Osteoblast (primary cell): ENCODE data around the gene HYCC2. TPM values are rescaled to one million over a fixed set of nuclear protein-coding genes. Genes with fewer than 3 reads are reported as not detected.
"Not testable (repeated sequence)": the region's sequence is repeated elsewhere in the genome, so short reads cannot be mapped to it uniquely, and the experiment has no call there.

ENCODE experiments used
- DNase-seq: peaks from one replicate; pipeline ENCODE4 v3.0.0; 2011; ENCODE audit warnings: low spot score, mixed read lengths; ENCODE audit not compliant: insufficient read length; ENCODE audit errors: missing footprints
- H2AFZ ChIP-seq: 2 replicates; pipeline ENCODE4 v1.6.0; 2011; ENCODE audit warnings: mild to moderate bottlenecking, low read length
- H3K27ac ChIP-seq: 2 replicates; pipeline ENCODE4 v1.5.1; 2011; ENCODE audit warnings: mild to moderate bottlenecking, low read depth, low read length, moderate library complexity
- H3K27me3 ChIP-seq: 2 replicates; pipeline ENCODE4 v1.6.0; 2012; ENCODE audit warnings: mild to moderate bottlenecking, control low read depth, inconsistent platforms, low read length, moderate library complexity; ENCODE audit not compliant: insufficient read depth
- H3K36me3 ChIP-seq: 2 replicates; pipeline ENCODE4 v1.5.1; 2011; ENCODE audit warnings: mild to moderate bottlenecking, low read length, control low read depth, moderate library complexity; ENCODE audit not compliant: insufficient read depth
- H3K4me1 ChIP-seq: 2 replicates; pipeline ENCODE4 v1.5.1; 2011; ENCODE audit warnings: mild to moderate bottlenecking, low read length, control low read depth, moderate library complexity; ENCODE audit not compliant: insufficient read depth
- H3K4me2 ChIP-seq: 2 replicates; pipeline ENCODE4 v1.6.0; 2011; ENCODE audit warnings: mild to moderate bottlenecking, low read length; ENCODE audit not compliant: insufficient read depth
- H3K4me3 ChIP-seq: fragments of 200-600 bp; sonication (generic); 3 replicates; pipeline ENCODE4 v1.5.1; 2012; ENCODE audit warnings: mild to moderate bottlenecking, low read length, inconsistent platforms; ENCODE audit not compliant: insufficient read depth
- H3K79me2 ChIP-seq: 2 replicates; pipeline ENCODE4 v1.6.0; 2012; ENCODE audit warnings: mild to moderate bottlenecking, low read length, control low read depth, inconsistent platforms; ENCODE audit not compliant: insufficient read depth
- H3K9me3 ChIP-seq: 2 replicates; pipeline ENCODE4 v1.5.1; 2011; ENCODE audit warnings: low read depth, low read length, control low read depth
- H4K20me1 ChIP-seq: 2 replicates; pipeline ENCODE4 v1.6.0; 2012; ENCODE audit warnings: mild to moderate bottlenecking, low read length, control low read depth; ENCODE audit not compliant: insufficient read depth
- total RNA-seq: library from RNA; depleted of rRNA; stranded (reverse); fragments of >200 nt; gene quantifications from 2 replicates; pipeline ENCODE4 v1.2.3, GENCODE V29; 2012
- TF ChIP-seq, protein P1 (sequence below): IDR thresholded peaks from 2 replicates; pipeline ENCODE4 v1.5.1; 2011; ENCODE audit warnings: mild to moderate bottlenecking, low read depth, low read length, moderate library complexity; ENCODE audit errors: extremely low read depth

Gene HYCC2
- total RNA-seq, 1 donor: 11.6 TPM

GRCh38 chr2:201073071-201073470, 1.6 kb upstream of the HYCC2 start:
- H3K27me3 ChIP-seq: no peaks in the 10 kb centered on the region
- peak overlapping the region; percentile 82 for H3K4me2 ChIP-seq
- H3K79me2 ChIP-seq: peaks cover 66% of the 10 kb centered on the region
- no peak overlapping the region for H3K4me3 ChIP-seq
- H3K36me3 ChIP-seq: no peaks in the 10 kb centered on the region
- peaks cover 33% of the 10 kb centered on the region for H3K4me1 ChIP-seq
- DNase-seq: no peak
- no peaks in the 10 kb centered on the region for H3K9me3 ChIP-seq
- no peak overlapping the region for H3K27ac ChIP-seq
- no peak overlapping the region for H2AFZ ChIP-seq
- TF ChIP-seq, protein P1, sequence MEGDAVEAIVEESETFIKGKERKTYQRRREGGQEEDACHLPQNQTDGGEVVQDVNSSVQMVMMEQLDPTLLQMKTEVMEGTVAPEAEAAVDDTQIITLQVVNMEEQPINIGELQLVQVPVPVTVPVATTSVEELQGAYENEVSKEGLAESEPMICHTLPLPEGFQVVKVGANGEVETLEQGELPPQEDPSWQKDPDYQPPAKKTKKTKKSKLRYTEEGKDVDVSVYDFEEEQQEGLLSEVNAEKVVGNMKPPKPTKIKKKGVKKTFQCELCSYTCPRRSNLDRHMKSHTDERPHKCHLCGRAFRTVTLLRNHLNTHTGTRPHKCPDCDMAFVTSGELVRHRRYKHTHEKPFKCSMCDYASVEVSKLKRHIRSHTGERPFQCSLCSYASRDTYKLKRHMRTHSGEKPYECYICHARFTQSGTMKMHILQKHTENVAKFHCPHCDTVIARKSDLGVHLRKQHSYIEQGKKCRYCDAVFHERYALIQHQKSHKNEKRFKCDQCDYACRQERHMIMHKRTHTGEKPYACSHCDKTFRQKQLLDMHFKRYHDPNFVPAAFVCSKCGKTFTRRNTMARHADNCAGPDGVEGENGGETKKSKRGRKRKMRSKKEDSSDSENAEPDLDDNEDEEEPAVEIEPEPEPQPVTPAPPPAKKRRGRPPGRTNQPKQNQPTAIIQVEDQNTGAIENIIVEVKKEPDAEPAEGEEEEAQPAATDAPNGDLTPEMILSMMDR: no peak
- peaks cover 6% of the 10 kb centered on the region for H4K20me1 ChIP-seq

GRCh38 chr2:201072201-201072530, 695 bp upstream of the HYCC2 start:
- H3K36me3 ChIP-seq: no peaks in the 10 kb centered on the region
- peak overlapping the region; percentile 100 for H2AFZ ChIP-seq
- TF ChIP-seq, protein P1: no peak
- H3K9me3 ChIP-seq: no peaks in the 10 kb centered on the region
- peaks cover 6% of the 10 kb centered on the region for H4K20me1 ChIP-seq
- no peak for DNase-seq
- peaks cover 75% of the 10 kb centered on the region for H3K79me2 ChIP-seq
- peaks cover 37% of the 10 kb centered on the region for H3K4me1 ChIP-seq
- H3K27ac ChIP-seq: peak overlapping the region; percentile 98
- H3K27me3 ChIP-seq: no peaks in the 10 kb centered on the region
- peak overlapping the region; percentile 82 for H3K4me2 ChIP-seq
- peak overlapping the region; percentile 96 for H3K4me3 ChIP-seq

DNA sequence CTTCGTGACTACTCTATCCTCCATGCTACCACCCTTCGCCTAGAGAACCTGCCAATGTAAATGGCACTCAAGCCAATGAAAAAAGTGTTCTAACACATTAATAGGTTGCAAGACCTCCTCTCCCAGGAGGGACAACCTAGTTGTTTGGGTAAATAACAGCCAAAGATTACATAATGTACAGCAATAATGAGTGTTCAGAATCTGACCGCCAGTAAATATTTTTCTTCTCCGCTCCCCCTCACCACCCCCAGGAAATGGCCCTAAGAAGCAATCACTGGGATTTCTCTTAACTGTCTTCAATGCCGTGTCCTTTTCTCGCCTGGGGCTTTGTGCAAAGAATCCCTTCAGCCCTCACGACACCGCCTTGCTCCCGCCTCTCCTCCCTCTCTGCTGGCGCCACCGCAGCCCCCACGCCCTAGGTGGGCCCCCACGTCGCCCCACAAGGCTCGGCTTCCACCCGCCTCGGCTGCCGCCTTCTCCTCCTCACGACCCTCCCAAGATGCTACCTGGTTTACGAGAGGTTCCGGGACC, 458 bp downstream of the HYCC2 start:
- peak overlapping the region; percentile 82 for H3K4me2 ChIP-seq
- peak; percentile 84 for DNase-seq
- peak overlapping the region; percentile 98 for H3K27ac ChIP-seq
- H3K27me3 ChIP-seq: no peaks in the 10 kb centered on the region
- H2AFZ ChIP-seq: peak overlapping the region; percentile 100
- no peaks in the 10 kb centered on the region for H3K36me3 ChIP-seq
- H3K4me1 ChIP-seq: peaks cover 37% of the 10 kb centered on the region
- peaks cover 84% of the 10 kb centered on the region for H3K79me2 ChIP-seq
- no peaks in the 10 kb centered on the region for H3K9me3 ChIP-seq
- TF ChIP-seq, protein P1: no peak
- H4K20me1 ChIP-seq: peaks cover 11% of the 10 kb centered on the region
- H3K4me3 ChIP-seq: peak overlapping the region; percentile 96

DNA sequence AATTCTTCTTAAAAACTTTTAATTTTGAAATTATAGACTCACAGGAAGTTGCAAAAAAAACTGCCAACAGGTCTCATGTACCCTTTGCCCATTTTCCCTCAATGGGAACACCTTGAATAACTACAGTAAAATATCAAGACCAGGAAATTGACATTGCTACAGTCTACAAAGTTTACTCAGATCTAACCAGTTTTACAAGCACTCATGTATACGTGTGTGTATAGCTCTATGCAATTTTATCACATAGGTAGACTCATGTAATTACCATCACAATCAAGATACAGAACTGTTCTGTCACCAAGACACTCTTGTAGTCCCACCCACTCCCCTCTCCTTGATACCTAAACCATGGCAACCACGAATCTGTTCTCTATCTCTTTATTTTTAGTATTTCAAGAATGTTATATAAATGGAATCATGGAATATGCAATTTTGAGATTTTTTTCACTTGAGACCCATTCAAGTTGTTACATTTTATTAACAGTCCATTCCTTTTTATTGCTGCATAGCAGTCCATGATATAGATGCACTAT, 6.6 kb downstream of the HYCC2 start:
- H3K79me2 ChIP-seq: peaks cover 86% of the 10 kb centered on the region
- H3K4me1 ChIP-seq: peaks cover 22% of the 10 kb centered on the region
- peaks cover 5% of the 10 kb centered on the region for H3K36me3 ChIP-seq
- H2AFZ ChIP-seq: no peak overlapping the region
- H3K4me2 ChIP-seq: no peak overlapping the region
- DNase-seq: no peak
- no peaks in the 10 kb centered on the region for H3K27me3 ChIP-seq
- H4K20me1 ChIP-seq: peaks cover 11% of the 10 kb centered on the region
- H3K9me3 ChIP-seq: no peaks in the 10 kb centered on the region
- no peak overlapping the region for H3K27ac ChIP-seq
- TF ChIP-seq, protein P1: no peak
- no peak overlapping the region for H3K4me3 ChIP-seq

GRCh38 chr2:201063516-201063915, 8.0 kb downstream of the HYCC2 start:
- H3K27me3 ChIP-seq, H2AFZ ChIP-seq, H3K36me3 ChIP-seq, H3K27ac ChIP-seq, H3K9me3 ChIP-seq, DNase-seq, H3K4me1 ChIP-seq, H3K4me2 ChIP-seq, H3K4me3 ChIP-seq, H4K20me1 ChIP-seq: not testable (repeated sequence)
- H3K79me2 ChIP-seq: peaks cover 87% of the 10 kb centered on the region
